ENCODE results near the gene UQCRC1. TPM values are rescaled to one million over a fixed set of nuclear protein-coding genes. Genes with fewer than 3 reads are reported as not detected.
"Not testable (repeated sequence)": the region's sequence is repeated elsewhere in the genome, so short reads cannot be mapped to it uniquely, and the experiment has no call there.

UQCRC1 gene
- total RNA-seq, 1 experiment from 2014 or later: 171 TPM

DNA sequence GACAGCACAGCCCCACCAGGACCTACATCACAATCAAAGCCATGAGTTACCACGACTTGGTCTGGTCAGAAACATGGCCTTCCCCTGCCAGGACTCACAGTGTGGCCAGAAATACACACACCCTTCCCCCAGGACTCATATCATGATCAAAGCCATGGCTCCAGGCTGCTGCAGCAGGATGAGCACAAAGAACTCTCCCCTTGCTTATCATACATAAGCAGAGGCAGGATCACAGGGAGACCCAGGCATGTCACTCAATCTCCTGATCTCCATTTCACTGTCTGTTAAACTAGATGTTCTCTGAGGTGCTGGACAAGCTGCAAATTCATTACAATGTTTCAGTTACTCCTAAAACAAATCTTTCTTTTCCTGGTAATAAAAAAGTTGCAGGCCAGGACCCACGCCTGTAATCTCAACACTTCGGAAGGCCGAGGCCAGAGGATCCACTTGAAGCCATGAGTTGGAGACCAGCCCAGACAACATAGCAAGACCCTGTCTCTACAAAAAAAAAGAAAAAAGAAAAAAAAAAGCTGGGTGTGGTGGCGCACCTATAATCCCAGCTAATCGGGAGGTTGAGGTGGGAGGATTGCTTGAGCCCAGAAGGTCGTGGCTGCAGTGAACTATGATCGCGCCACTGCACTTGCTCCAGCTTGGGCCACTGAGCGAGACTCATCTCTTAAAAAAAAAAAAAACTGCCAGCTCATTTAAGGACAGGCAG lies 54.1 kb downstream of the UQCRC1 start:
- no peak for DNase-seq (ENCODE audit: low spot score)

DNA sequence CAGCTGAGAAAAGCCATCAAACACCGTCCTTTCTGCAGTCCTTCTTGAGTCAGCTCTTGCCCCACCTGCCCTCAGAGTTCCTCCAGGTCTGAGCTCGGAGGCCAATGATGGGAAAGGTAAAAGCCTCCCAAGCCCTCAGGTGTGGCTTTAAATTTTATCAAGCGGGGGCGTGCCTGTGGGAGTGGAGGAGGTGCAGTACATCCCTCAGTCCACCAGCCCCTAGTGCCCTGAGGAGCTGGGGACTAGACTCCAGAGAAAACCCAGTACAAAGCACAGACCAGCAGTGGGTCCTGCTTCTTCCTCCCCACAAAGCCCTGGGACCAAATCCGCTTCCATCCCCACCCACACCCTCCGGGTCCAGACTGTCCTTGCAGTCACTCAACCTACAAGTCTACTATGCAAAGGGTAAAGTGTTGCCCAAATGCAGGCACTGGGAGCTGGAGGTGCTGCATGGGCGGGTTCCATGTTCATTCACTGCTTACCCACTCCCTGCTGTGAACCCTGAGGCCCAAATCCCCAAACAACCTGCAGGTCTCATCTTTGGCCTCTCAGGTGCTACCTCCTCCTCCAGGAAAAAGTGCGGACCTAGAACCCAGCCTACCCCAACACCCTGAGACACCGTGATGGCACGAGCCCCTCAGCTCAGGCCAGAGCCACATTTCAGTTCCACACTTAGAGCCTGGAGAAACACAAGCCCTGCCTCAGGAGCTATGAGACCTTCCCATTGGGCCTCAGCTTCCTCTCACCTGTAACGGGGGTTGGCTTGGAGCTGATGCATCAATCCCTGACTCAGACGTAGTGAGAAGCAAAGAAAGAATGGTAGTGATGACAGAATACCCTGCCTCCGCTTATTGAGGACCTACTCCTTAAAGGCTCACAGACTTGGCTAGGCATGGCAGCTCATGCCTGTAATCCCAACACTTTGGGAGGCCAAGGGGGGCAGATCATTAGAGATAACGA lies 55.3 kb downstream of the UQCRC1 start:
- DNase-seq (ENCODE audit: low spot score): no peak

DNA sequence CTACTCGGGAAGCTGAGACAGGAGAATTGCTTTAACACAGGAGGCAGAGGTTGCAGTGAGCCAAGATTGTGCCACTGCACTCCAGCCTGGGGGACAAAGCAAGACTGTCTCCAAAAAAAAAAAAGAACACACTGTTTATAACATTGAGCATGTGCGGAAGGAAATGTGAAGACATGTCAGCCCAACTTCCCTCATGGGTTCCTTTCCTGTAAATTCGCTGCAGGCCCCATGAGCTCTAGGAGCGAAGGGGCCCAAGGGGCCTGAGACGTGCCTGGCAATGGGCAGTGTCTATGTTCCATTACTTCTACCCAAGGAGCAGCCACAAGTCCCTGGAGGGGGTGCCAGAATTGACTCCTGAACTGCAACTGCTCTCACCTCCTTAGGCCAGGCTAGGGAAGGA lies 56.1 kb downstream of the UQCRC1 start:
- no peak for DNase-seq (ENCODE audit: low spot score)

DNA sequence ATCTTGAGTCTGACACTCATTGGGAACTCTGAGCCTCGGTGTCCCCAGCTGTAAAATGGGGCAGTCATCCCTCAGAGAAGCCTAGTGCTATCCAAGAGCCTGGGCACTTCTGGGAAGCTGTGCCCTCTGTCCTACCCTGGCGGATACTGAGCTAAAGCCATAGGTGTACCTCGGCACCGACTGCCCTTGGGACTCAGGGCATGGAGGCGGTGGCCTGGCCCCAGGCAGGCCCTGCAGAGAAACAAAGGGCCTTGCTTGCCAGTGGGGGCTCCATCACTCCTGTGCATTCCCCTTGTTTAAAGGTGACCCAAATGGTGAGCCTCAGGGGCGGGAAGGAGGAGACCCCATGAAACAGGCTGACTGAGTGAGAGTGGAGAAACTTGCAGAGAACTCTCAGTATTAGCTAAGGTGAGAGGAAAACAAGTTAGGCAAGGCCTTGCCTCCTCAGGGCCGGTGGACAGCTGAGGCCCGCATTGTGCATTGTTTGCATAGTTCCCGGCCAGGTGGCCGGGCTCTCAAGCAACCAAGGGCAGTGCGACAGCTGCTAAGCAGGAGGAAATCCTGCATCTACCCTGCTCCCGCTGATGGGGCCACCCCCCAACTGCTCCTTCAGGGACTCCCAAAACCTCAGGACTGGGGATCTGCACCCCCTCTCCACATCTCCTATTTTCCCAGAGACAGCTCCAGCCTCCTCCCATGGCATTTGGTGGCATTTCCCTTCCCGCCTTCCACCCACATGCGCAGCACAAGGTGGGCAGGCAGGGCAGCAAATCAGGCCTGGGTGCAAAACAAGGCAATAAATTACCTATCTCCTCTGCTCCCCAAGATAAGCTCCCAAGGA lies 57.1 kb downstream of the UQCRC1 start:
- no peak for DNase-seq (ENCODE audit: low spot score)

DNA sequence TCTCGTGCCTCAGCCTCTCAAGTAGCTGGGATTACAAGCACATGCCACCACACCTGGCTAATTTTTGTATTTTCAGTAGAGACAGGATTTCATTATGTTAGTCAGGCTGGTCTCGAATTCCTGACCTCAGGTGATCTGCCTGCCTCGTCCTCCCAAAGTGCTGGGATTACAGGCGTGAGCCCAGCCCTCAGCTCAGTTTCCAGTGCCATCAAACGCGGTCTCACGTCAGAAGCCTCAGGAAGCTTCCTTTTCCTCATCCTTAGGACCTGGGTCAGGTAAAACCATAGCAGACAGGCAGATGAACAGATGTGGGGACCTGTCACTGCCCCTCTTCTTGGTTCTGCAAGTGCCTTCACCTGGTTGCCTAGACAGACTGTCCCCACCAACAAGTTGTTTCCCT lies 57.8 kb downstream of the UQCRC1 start:
- DNase-seq (ENCODE audit: low spot score): not testable (repeated sequence)

Other genes starting within 250 kb of the UQCRC1 start
- gene FBXW12, start 237.4 kb downstream of the UQCRC1 start, total RNA-seq (2014; rRNA removed; shearing (Covaris generic)): 0.08 TPM in 1 of 2 replicates, not detected in the other
- 4.3 and 9.6 TPM in 2 replicates for gene PLXNB1, start 179.6 kb downstream of the UQCRC1 start, total RNA-seq (2014; rRNA removed; shearing (Covaris generic))
- 23.3 and 28.6 TPM in 2 replicates for gene CCDC51, start 169.5 kb downstream of the UQCRC1 start, total RNA-seq (2014; rRNA removed; shearing (Covaris generic))
- 502 and 627 TPM in 2 replicates for gene TMA7, start 169.4 kb downstream of the UQCRC1 start, total RNA-seq (2014; rRNA removed; shearing (Covaris generic))
- 5.3 and 5.7 TPM in 2 replicates for gene ATRIP, start 162.9 kb downstream of the UQCRC1 start, total RNA-seq (2014; rRNA removed; shearing (Covaris generic))
- 100 and 108 TPM in 2 replicates for gene SHISA5, start 105.5 kb downstream of the UQCRC1 start, total RNA-seq (2014; rRNA removed; shearing (Covaris generic))
- gene PFKFB4, start 52.8 kb downstream of the UQCRC1 start, total RNA-seq (2014; rRNA removed; shearing (Covaris generic)): 4.8 and 5.2 TPM in 2 replicates
- 0.29 and 0.56 TPM in 2 replicates for gene UCN2, start 45.9 kb downstream of the UQCRC1 start, total RNA-seq (2014; rRNA removed; shearing (Covaris generic))
- gene COL7A1, start 14.3 kb downstream of the UQCRC1 start, total RNA-seq (2014; rRNA removed; shearing (Covaris generic)): 6.8 and 7.0 TPM in 2 replicates
- gene TMEM89, start 12.1 kb upstream of the UQCRC1 start, total RNA-seq (2014; rRNA removed; shearing (Covaris generic)): not detected in 2 replicates
- gene SLC26A6, start 25.8 kb upstream of the UQCRC1 start, total RNA-seq (2014; rRNA removed; shearing (Covaris generic)): 7.8 and 9.6 TPM in 2 replicates
- gene CELSR3, start 53.2 kb upstream of the UQCRC1 start, total RNA-seq (2014; rRNA removed; shearing (Covaris generic)): 3.0 and 3.1 TPM in 2 replicates
- gene NCKIPSD, start 76.3 kb upstream of the UQCRC1 start, total RNA-seq (2014; rRNA removed; shearing (Covaris generic)): 8.8 and 21.1 TPM in 2 replicates
- gene IP6K2, start 107.6 kb upstream of the UQCRC1 start, total RNA-seq (2014; rRNA removed; shearing (Covaris generic)): 41.4 and 53.8 TPM in 2 replicates
- 10.0 and 10.2 TPM in 2 replicates for gene PRKAR2A, start 238.2 kb upstream of the UQCRC1 start, total RNA-seq (2014; rRNA removed; shearing (Covaris generic))

Data from H4 (cell line).